GM23338 (cell line): ENCODE results near the gene PYM1. TPM values are rescaled to one million over a fixed set of nuclear protein-coding genes. Genes with fewer than 3 reads are reported as not detected.

ENCODE experiments used
- ATAC-seq: fragments of 200-7000 bp; cut with Tn5 transposase; 3 replicates; pipeline ENCODE4 v1.9.1; 2020
- DNase-seq: peaks from one replicate; pipeline ENCODE4 v3.0.0-alpha.2; 2015; ENCODE audit warnings: low spot score
- H2AFZ ChIP-seq: fragments of 200-600 bp; sonication (generic); 2 replicates; pipeline ENCODE4 v1.8.0; 2016; ENCODE audit warnings: antibody characterized with exemption, mild to moderate bottlenecking, moderate library complexity
- H3F3A ChIP-seq: fragments of 200-600 bp; sonication (generic); replicated peaks from 2 replicates; pipeline ENCODE4 v1.8.0; 2017; ENCODE audit warnings: antibody characterized with exemption, mixed run types, low read depth
- H3K27ac ChIP-seq: fragments of 200-600 bp; sonication (generic); 2 replicates; pipeline ENCODE4 v1.6.1; 2016; ENCODE audit warnings: low read depth
- H3K27me3 ChIP-seq: fragments of 200-600 bp; sonication (generic); 2 replicates; pipeline ENCODE4 v1.8.0; 2016; ENCODE audit warnings: mild to moderate bottlenecking, mixed run types, moderate library complexity; ENCODE audit not compliant: insufficient read depth
- H3K36me3 ChIP-seq: fragments of 200-600 bp; sonication (generic); 2 replicates; pipeline ENCODE4 v1.8.0; 2016; ENCODE audit warnings: mild to moderate bottlenecking; ENCODE audit not compliant: insufficient read depth
- H3K4me1 ChIP-seq: fragments of 200-600 bp; sonication (generic); 2 replicates; pipeline ENCODE4 v1.8.0; 2016; ENCODE audit warnings: mild to moderate bottlenecking, moderate library complexity; ENCODE audit not compliant: insufficient read depth
- H3K4me2 ChIP-seq: fragments of 200-600 bp; sonication (generic); 2 replicates; pipeline ENCODE4 v1.7.1; 2017; ENCODE audit warnings: mixed run types
- H3K4me3 ChIP-seq: fragments of 200-600 bp; sonication (generic); 2 replicates; pipeline ENCODE4 v1.6.1; 2016; ENCODE audit warnings: mixed run types
- H3K79me2 ChIP-seq: fragments of 200-600 bp; sonication (generic); replicated peaks from 2 replicates; pipeline ENCODE4 v1.8.0; 2017; ENCODE audit warnings: mild to moderate bottlenecking; ENCODE audit not compliant: insufficient read depth
- H3K9me2 ChIP-seq: fragments of 200-600 bp; sonication (generic); 2 replicates; pipeline ENCODE4 v1.8.0; 2017; ENCODE audit not compliant: insufficient read depth
- H4K20me1 ChIP-seq: fragments of 200-600 bp; sonication (generic); replicated peaks from 2 replicates; pipeline ENCODE4 v1.8.0; 2017; ENCODE audit warnings: mild to moderate bottlenecking; ENCODE audit not compliant: insufficient read depth
- H3K27ac Mint-ChIP-seq: 2 replicates; pipeline ENCODE4 v1.8.0; 2020; ENCODE audit warnings: inconsistent platforms, mild to moderate bottlenecking, moderate library complexity, mixed read lengths
- H3K27me3 Mint-ChIP-seq: 3 replicates; pipeline ENCODE4 v1.8.0; 2022; ENCODE audit warnings: low read depth, mild to moderate bottlenecking, moderate library complexity, mixed read lengths, inconsistent platforms; ENCODE audit not compliant: insufficient read depth, poor library complexity
- H3K36me3 Mint-ChIP-seq: 3 replicates; pipeline ENCODE4 v1.8.0; 2021; ENCODE audit warnings: low read depth, mild to moderate bottlenecking, inconsistent platforms, moderate library complexity, mixed read lengths
- H3K4me1 Mint-ChIP-seq: 3 replicates; pipeline ENCODE4 v1.8.0; 2020; ENCODE audit warnings: mild to moderate bottlenecking, inconsistent platforms, mixed read lengths
- H3K4me3 Mint-ChIP-seq: 3 replicates; pipeline ENCODE4 v1.8.0; 2021; ENCODE audit warnings: moderate library complexity, mild to moderate bottlenecking, inconsistent platforms, mixed read lengths
- H3K9me3 Mint-ChIP-seq: 3 replicates; pipeline ENCODE4 v1.8.0; 2020; ENCODE audit warnings: moderate library complexity, mild to moderate bottlenecking, inconsistent platforms, mixed read lengths
- CREB1 ChIP-seq: fragments of 250-450 bp; sonication (Bioruptor Pico); IDR thresholded peaks from 2 replicates; pipeline ENCODE4 v1.5.0; 2020; ENCODE audit warnings: low read depth, mild to moderate bottlenecking, moderate library complexity
- CTCF ChIP-seq, 2 experiments: fragments of 200-600 bp in 1 of 2; sonication (generic) in 1 of 2; conservative IDR thresholded peaks; 2 replicates each; pipeline versions ENCODE4 v1.5.1 to v1.6.1; 2016 to 2017; ENCODE audit warnings: antibody characterized with exemption in 2 of 2, low read depth in 2 of 2, mild to moderate bottlenecking in 2 of 2, moderate library complexity in 1 of 2
- EZH2 ChIP-seq: fragments of 200-600 bp; sonication (generic); IDR thresholded peaks from one replicate; pipeline ENCODE4 v1.8.0; 2017; ENCODE audit warnings: antibody characterized with exemption, mild to moderate bottlenecking, low read depth; ENCODE audit not compliant: unreplicated experiment
- EZH2phosphoT487 ChIP-seq: fragments of 200-600 bp; sonication (generic); IDR thresholded peaks from one replicate; pipeline ENCODE4 v1.8.1; 2018; ENCODE audit warnings: antibody characterized with exemption; ENCODE audit not compliant: unreplicated experiment
- JUNB ChIP-seq: IDR thresholded peaks from one replicate; pipeline ENCODE4 v1.6.1; 2016; ENCODE audit warnings: antibody characterized with exemption; ENCODE audit not compliant: unreplicated experiment
- NANOG ChIP-seq: IDR thresholded peaks from 2 replicates; pipeline ENCODE4 v1.6.1; 2016; ENCODE audit warnings: antibody characterized with exemption, borderline replicate concordance
- POLR2AphosphoS5 ChIP-seq: IDR thresholded peaks from 2 replicates; pipeline ENCODE4 v1.6.1; 2016; ENCODE audit warnings: antibody characterized with exemption, low read depth
- REST ChIP-seq: IDR thresholded peaks from one replicate; pipeline ENCODE4 v1.6.1; 2018; ENCODE audit warnings: antibody characterized with exemption; ENCODE audit not compliant: unreplicated experiment
- STAT1 ChIP-seq: IDR thresholded peaks from one replicate; pipeline ENCODE4 v1.6.1; 2016; ENCODE audit warnings: antibody characterized with exemption; ENCODE audit not compliant: unreplicated experiment
- ZNF114 ChIP-seq: fragments of 250-450 bp; sonication (Bioruptor Pico); IDR thresholded peaks from 2 replicates; pipeline ENCODE4 v1.5.0; 2020; ENCODE audit warnings: mild to moderate bottlenecking, moderate library complexity
- ZNF331 ChIP-seq: fragments of 250-450 bp; sonication (Bioruptor Pico); IDR thresholded peaks from 2 replicates; pipeline ENCODE4 v1.5.0; 2020; ENCODE audit warnings: low read depth, mild to moderate bottlenecking, moderate library complexity
- ZNF462 ChIP-seq: fragments of 250-450 bp; sonication (Bioruptor Pico); IDR thresholded peaks from 2 replicates; pipeline ENCODE4 v1.5.0; 2020; ENCODE audit warnings: mild to moderate bottlenecking, moderate library complexity
- polyA plus RNA-seq: library from polyadenylated mRNA; unstranded; fragments of >200 nt; fragmentation: Nextera tagmentation; extraction: Ambion mirVana; gene quantifications from 2 replicates; pipeline ENCODE4 v1.2.1, GENCODE V29; 2016
- total RNA-seq: library from RNA; depleted of rRNA; stranded (reverse); fragments of >200 nt; shearing (Covaris generic); gene quantifications from 2 replicates; pipeline ENCODE4 v1.2.3, GENCODE V29; 2014
- TF ChIP-seq, protein P1 (sequence below): IDR thresholded peaks from 2 replicates; pipeline ENCODE4 v1.6.1; 2016; ENCODE audit warnings: antibody characterized with exemption

Gene PYM1
- total and polyA plus RNA-seq, 2 experiments from 2014 or later: 70.2 to 150 TPM

- Histone ChIP-seq H3F3A (peaks cover 8% of the 10 kb centered on the region), H3K4me3 (no peak overlapping the region), H3K9me2 (no peaks in the 10 kb centered on the region), H3K79me2 (no peaks in the 10 kb centered on the region), H3K27ac (no peak overlapping the region), H3K27me3 (no peaks in the 10 kb centered on the region), H3K4me1 (peaks cover 10% of the 10 kb centered on the region; the same call in 1 of the 2 replicates), H3K4me2 (no peak overlapping the region), H2AFZ (no peak overlapping the region), H4K20me1 (no peaks in the 10 kb centered on the region), H3K36me3 (no peaks in the 10 kb centered on the region)
- Mint-ChIP-seq H3K4me1 (peaks cover 20% of the 10 kb centered on the region), H3K9me3 (peaks cover 14% of the 10 kb centered on the region), H3K4me3 (no peak overlapping the region), H3K27ac (no peak overlapping the region), H3K27me3 (no peaks in the 10 kb centered on the region), H3K36me3 (peaks cover 9% of the 10 kb centered on the region)
- no peak for ATAC-seq
- no peak for DNase-seq
- TF ChIP-seq POLR2AphosphoS5 (no peak), ZNF331 (CRISPR knock-in tag) (no peak), REST (no peak), CREB1 (no peak), CTCF (conservative IDR thresholded peaks at IDR 0.05; ENCODE audit: low read depth in 2 of 2) (no peak), ZNF114 (no peak), STAT1 (no peak), EZH2 (no peak), NANOG (no peak), EZH2phosphoT487 (no peak), JUNB (no peak), ZNF462 (no peak)
- TF ChIP-seq, protein P1, sequence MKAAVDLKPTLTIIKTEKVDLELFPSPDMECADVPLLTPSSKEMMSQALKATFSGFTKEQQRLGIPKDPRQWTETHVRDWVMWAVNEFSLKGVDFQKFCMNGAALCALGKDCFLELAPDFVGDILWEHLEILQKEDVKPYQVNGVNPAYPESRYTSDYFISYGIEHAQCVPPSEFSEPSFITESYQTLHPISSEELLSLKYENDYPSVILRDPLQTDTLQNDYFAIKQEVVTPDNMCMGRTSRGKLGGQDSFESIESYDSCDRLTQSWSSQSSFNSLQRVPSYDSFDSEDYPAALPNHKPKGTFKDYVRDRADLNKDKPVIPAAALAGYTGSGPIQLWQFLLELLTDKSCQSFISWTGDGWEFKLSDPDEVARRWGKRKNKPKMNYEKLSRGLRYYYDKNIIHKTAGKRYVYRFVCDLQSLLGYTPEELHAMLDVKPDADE: no peak
Observed at GRCh38 chr12:55877824-55878223, 49.9 kb downstream of the PYM1 start.
